Left kidney (tissue), 2 donors: Measurements from ENCODE around the gene MDK. TPM values are rescaled to one million over a fixed set of nuclear protein-coding genes. Genes with fewer than 3 reads are reported as not detected.
A peak's percentile ranks its signal among the peaks of the same experiment; 100 is the strongest.

Experiments
- DNase-seq: peaks from one replicate; pipeline ENCODE4 v3.0.0-alpha.2; 2013
- polyA plus RNA-seq: library from polyadenylated mRNA; unstranded; fragments of 120-200 nt; gene quantifications from one replicate; pipeline ENCODE4 v1.2.1, GENCODE V29; 2013; ENCODE audit not compliant: insufficient read length

The MDK gene
- polyA plus RNA-seq, 1 donor = 615 TPM

DNA sequence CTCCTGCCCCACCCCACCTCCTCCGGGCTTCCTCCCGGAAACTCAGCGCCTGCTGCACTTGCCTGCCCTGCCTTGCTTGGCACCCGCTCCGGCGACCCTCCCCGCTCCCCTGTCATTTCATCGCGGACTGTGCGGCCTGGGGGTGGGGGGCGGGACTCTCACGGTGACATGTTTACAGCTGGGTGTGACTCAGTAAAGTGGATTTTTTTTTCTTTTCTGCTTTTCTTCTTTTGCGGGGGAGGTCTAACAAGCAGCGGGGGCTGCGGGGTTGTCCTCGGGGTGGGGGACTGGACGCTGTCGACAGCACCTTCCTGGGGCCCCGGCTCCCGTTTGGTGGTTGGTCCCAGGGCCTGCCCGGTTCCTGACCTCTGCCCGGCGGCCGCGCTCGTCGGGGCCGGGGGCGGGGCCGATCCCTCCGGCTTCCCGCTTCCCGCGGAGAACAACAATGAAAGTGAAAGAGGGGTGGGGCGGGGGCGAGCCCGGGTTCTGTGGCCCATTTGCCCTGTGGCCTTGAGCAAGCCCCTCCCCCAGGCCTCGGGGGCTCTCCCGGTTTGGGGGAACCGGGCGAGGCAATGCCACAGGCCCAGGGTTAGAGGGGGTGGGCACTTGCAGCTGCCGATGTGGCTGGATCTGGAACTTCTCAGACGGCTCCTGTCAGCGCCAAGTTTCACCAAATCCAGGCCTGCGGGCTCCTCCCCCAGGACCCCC, 975 bp upstream of the MDK start:
- peak; percentile 62 for DNase-seq

DNA sequence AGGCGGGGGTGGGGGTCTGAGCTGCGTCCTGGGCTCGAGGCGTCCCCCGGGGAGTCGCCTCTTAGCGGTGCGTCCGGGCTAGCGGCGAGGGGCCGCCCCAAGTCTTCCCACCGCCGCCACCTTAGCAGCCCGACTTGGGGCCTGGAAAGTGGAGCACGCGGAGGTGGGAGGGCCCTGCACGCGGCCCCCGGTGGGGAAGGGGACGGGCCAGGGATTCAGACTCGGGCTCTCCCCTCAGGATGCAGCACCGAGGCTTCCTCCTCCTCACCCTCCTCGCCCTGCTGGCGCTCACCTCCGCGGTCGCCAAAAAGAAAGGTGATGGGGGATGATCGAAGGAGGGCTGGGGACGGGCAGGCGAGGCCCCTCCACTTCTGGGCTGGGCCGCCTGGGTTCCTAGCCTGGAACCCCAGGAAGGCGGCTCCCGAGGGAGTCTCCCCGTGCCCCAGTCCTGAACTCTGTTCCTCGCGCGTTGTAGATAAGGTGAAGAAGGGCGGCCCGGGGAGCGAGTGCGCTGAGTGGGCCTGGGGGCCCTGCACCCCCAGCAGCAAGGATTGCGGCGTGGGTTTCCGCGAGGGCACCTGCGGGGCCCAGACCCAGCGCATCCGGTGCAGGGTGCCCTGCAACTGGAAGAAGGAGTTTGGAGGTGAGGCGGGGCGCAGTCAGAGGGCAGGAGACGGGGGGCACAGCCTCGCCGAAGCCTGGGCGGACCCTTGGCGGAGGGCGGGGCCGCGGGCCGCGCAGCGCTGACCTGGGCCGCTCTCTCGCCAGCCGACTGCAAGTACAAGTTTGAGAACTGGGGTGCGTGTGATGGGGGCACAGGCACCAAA, 563 bp downstream of the MDK start:
- no peak for DNase-seq

DNA sequence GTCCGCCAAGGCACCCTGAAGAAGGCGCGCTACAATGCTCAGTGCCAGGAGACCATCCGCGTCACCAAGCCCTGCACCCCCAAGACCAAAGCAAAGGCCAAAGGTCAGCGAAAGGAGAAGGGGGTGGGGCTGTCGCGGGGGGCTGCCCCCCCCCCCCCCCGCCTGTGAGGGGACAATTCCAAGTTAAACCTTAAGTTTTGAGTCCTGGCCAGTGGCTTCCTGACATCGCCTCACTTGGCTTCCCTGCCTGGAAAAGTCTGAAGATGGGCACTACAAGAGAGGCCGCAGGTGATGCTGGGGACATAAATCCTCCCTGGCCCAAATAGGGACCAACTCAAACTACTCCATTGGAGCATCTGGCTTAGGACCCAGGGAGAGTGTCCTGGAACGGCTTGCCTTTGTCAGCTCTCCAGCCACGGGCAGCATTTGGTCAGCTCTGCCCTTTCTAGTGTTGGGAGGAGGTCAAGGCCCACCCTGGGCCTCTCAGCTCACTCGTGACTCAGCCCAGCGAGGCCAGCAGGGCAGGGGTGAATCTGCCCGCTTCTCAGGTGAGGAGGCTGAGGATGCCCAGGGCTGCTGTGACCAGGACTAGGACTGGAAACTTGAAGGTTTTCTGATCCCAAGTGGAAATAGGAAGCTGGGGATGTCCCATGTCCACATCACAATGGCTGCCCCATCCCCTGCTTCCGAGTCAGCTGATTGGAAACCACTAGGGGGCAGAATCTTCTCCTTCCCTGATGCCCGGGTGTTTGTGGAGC, 1.4 kb downstream of the MDK start:
- no peak for DNase-seq

DNA sequence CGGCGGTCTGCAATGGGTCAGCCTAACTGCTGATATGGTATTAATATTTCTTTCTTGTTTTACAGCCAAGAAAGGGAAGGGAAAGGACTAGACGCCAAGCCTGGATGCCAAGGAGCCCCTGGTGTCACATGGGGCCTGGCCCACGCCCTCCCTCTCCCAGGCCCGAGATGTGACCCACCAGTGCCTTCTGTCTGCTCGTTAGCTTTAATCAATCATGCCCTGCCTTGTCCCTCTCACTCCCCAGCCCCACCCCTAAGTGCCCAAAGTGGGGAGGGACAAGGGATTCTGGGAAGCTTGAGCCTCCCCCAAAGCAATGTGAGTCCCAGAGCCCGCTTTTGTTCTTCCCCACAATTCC, 1.9 kb downstream of the MDK start:
- DNase-seq = no peak

DNA sequence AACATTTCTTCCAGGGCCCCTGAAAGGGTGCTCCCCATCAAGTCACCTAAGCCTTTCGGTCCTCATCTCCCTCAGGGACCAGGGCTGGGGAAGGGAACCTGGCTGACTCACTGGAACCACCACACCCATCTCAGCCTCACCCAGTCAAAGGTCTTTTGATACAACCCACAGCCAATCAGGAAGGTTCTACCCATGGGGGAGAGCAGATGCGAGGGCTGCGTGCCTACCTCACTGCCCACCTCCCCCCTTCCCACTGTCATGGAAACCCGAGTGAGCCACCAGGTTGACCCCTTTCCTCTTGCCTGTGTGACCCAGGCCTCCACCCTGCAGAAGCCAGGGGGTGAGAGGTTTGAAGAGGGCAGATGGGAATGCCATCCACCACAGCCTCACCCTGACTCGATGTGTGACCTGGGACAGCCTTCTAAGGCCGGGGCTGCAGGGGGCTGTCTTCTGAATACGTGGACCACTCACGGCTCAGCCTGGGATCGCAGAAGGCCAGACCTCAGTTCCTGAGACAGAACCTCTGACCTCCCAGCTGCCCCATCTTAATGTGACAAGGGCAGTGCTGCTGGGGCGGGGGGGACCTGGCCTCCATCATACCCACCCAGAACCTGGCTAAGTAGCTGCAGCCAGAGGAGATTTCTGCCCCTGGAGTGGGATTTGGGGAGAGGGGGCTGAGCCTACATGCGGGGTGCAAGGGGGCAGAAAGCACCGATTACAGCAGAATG, 2.7 kb downstream of the MDK start:
- DNase-seq = no peak

DNA sequence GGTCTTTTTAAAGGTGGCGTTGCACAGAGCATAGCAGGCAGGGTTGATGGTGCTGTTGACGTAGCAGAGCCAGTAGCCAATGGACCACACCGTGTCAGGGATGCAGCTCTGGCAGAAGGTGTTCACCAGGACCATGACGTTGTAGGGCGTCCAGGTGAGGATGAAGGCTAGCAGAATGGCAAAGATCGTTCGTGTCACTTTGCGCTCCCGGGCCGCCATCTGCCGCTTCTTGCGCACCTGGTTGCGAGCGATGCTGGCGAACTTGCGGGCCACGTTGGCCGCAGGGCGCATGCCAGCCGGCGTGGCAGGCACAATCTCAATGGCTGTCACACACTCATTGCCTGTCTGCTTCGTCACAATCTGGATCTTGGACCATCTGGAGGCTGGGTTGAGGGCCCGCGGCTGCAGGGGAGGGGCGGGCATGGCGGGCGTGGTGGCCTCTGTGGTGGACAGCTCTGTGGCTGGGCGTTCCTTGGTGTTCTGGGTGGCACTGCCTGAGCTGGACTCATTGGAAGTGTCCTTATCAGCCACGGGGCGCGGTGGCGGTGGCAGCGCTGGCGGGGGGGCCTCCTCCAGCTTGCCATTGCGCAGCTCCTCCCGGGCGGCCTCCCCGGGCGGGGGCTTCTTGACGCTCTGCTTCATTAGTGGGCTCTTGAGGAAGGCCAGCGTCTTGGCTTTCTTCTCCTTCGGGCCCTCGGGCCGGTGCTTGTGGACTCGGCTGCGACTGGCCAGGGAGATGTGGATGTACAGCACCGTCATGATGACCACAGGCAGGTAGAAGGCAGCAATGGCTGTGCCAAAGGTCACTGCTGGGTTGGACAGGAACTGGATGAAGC, 3.9 kb downstream of the MDK start:
- no peak for DNase-seq

DNA sequence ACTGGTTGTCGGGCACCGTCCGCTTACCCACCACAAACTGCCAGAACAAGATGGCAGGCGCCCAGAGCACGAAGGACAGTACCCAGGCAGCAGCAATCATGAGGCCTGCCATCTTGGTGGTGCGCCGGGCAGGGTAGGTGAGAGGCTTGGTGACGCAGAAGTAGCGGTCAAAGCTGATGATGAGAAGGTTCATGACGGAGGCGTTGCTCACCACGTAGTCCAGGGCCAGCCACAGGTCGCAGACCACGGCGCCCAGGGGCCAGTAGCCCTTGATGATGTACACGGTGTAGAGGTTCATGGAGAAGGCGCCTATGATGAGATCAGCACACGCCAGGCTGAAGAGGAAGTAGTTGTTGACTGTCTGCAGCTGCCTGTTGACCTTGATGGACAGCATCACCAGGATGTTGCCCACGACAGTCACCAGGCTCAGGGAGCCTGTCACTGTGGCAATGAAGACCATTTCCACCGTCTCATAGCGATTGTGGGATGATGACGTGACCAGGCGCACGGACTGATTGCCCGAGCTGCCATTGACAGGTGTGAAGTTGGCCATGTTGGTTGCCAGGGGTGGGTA, 4.6 kb downstream of the MDK start:
- DNase-seq = no peak

DNA sequence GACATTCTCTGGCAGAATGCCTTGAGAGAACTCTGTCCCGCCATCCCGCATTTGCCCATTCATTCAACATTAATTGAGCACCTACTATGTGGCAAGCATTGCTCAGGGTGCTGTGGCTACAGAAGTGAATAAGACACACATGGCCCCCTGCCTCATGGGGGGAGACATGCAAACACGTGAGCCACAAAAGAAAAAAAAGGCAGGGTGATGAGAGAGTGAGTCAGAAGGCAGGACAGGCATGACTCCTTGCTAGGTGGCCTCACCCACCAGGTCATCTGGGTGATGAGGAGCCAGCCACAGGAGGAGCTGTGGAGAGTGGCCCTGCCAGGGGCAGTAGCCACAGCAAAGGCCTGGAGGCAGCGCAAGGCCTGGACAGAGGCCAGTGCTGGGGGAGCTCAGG, 5.2 kb downstream of the MDK start:
- DNase-seq = no peak

DNA sequence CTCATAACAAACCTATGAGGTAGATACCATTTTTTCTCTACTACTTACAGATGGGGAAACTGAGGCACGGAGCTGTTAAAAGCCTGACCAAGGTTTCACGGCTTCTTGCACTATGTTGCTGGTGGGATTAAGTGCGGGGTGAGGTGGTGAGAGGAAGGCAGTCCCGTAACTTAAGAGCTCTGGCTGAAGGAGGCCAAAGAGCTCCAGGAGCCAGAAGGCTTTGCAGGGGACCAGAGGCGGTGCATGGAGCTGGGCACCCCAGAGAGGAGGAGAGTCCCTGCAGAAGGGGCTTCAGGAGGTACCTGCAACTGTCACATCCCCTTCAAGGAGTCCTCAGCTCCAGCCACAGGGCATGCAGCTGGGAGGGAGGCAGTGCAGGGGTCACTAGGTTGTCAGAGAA, 6.0 kb downstream of the MDK start:
- no peak for DNase-seq

DNA sequence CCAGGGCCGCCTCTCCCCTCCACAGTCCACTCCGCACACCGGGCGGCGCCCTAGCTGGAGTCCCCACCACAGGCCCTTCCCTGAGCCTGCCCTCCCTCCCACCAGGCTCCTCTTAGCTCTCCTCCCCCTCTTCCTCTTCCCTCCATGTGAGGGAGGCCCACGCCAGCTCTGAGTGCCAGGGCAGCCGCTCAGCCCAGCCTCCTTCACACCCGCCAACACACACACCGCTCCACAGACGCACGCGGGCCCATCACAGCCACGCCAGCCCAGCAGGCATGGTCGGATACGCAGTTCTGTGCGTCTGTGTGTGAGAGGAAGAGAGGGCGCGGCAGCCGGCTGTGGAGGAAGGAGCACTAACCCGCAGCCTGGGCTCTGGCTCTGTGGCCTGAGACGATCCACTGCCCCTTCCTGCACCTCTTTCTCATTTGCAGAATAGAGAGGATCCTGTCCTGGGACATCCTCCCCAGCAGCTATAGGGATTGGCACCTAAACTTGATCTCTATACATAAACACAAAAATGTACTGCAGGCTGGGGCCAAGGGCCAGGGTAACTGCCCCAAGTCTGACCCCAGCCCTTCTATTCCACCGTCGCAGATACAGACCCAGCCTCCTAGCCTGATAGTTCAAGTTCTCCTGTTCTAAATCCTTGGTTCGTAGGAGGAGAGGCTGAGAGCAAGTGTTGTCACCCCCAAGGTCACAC, 6.6 kb downstream of the MDK start:
- DNase-seq = no peak

DNA sequence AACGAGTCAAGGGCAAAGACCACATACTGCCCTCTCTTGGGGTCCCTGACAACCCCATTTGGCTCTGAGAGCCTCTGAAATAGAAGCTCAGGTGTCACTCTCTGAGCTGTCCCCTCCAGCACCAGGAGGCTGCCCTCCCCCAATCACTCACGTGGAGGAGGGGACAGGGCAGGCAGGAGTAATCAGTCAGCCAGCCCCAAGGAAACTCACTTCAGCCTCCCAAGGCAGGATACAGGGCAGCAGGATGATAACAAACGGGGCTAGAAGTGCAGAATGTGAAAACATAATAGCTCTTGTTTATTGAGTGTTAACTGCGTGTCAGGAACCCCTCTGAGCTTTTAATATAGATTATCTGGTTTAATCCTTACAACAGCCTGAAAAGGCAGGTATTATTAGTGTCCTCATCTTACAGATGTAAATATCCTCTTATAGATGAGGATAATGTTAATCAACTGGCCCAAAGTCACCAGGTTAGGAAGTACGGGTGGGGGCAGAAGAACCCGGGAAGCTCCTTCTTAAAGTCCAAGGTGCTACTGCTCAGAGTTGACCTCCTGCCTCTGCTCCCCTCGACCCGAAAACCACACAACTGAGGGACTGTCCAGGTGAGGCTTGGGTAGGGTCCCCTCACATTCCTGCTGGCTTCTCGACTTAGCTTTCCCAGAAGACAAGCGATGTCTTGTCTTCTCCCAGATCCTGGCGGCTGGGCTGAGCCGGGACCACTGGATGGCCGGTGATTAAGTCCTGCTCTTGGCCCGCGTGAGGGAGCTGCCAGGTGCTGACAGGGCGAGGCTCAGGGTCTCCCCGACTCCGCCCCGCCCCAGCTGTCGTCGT, 7.4 kb downstream of the MDK start:
- DNase-seq = no peak

DNA sequence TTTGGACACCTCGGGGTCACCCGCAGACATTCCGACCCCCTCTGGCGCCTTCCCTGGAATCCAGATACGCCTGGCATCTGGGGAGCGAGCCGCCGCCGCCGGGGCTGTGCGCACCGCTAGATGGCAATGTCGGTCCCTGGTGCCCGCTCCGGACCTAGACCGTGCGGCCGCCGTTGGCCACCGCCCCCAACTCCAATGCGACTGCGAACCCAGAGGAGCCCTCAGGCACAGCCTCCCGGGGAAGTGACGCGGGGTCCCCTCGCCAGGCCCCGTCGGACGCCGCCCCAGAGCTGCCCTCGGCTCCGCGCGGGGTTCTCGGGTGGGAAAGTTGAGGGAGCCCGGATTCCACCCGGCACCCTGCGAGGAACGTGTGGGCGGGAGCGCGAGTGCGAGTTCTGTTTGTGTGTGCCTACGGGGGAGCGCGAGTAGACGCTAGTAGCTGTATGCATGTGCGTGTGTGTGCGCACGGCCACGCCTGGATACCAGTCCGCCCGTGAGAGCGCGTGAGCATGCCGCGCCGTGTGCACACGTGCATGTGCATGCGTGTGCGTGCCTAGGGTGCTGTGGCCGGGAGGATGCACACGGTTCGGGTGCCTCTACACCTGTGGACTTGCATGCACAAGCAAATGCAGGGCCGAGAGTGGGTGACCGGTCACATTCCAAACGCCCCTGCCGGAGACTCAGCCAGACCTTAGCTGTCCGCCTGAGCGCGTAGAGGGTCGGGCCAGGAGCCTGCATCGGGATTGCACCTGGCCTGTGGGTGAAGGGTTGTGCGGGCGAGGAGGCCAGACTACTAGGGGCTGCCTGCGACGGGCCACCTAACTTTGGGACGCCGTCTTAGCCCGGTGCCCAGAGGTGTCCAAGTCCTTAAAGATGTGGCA, 8.2 kb downstream of the MDK start:
- DNase-seq = peak; percentile 63

DNA sequence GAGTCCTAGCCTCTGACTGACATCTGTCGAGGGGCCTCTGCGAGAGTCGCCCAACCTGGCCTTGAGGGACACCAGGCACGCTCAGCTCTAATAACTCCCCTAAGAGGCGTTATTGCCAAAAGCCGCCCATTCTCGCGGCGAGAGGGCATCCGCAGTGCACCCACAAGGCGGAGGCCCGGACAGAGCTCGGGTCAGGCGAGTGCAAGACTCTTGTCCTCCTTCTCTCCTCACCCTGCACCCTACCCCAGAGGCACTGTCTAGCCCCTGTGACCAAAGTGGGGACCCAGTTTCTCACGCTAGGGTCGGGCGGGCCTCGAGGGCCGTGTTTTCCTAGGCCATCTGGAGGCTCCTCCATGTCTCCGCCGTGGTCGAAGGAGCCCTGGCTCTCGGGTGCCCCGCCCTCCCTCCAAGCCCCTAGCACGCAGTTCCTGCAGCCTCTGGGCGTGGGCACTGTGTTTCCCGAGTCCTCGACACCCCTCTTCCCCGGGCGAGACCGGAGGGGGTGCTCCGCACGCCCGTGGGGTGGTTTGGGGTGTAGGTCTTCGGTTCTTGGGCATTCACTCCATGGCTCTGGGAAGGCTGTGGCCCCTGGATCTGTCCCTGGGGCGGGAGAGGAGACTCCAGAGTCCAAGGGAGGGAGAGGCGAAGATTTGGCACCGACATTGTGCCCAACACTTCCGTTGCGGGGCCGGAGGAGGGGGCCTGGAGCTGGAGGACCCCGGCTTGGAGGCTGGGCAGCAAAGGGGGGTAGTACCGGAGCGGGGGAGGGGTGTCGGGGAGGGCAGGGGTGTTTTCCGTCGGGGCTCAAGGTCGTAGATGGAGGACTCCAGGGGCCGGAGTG, 9.1 kb downstream of the MDK start:
- no peak for DNase-seq

DNA sequence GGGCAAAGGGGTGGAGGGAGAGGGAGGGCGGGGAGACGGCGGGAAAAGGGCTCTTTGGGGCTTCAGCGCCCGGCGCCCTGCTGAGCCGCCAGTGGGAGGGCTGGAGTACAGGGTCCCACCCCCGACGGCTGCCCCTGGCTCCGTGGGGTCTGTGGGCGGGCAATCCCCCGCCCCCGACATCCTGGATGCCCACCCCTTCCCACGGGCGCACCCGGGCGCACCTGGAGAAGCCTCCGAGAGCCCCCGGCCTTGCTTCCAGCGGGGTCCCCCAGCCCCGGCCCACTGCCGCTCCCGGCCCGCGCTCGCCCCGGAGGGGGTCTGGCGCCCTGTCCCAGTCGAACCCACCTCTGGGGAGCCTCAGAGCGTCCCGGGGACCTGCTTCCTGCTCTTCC, 9.7 kb downstream of the MDK start:
- DNase-seq = no peak

DNA sequence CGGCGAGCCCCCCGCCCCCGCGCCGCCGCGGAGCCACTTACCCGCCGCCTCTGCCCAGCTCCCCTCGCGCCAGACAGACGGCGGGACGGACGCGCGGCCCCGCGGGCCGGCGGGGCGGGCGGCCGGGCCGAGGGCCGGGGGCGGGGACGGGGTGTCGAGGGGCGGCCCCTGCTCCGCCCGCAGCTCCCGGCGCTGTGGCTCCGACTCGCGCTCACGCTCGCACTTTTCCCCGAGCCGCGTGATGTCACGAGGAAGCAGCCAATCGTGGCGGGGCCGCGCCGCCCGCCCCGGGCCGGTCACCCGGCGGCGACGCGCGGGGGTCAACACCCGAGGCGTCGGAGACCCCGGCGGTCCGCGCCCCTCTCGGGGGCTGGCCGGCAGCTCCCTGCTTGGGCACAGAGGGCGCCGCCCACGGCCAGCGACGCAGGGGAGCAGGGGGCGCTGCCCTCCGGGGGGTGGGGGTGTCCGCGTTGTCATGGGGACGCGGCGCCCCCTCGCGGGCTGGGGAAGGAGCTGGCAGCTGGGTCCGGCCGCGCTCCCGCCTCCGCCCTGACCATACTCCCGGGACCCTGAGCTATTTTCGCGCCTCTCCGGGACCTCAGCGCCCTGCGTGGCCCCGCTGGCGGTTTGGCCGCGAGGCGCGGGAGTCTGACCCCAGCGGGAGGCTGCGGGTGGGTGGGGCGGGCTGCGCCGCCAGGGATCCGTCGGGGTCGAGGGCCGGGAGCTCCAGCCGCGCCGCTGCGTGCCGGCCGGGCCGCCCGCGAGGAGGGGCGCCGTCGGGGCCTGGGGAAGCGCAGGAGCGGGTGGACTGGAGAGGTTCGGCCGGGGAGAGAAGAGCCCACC, 10.3 kb downstream of the MDK start, which contains the start of gene CHRM4:
TSS of gene CHRM4 (minus strand) at position 199 of the 843 bp plus-strand sequence. CDS start 5,219 bp downstream, outside the sequence.
- DNase-seq = no peak
